Uterus (tissue), 2 donors: ENCODE data around the gene PRR3.

Source experiments
- POLR2A ChIP-seq, 2 donors: fragments of 450-650 bp; IDR thresholded peaks; one replicate each; pipeline ENCODE4 v1.6.1; 2016; ENCODE audit warnings: antibody characterized with exemption in 2 of 2, mild to moderate bottlenecking in 1 of 2, moderate library complexity in 1 of 2
- TF ChIP-seq, protein P1 (sequence below), 4 experiments: fragments of 200-600 bp in 2 of 4; fragments of 450-650 bp in 2 of 4; sonication (generic) in 2 of 4; IDR thresholded peaks; one replicate each; pipeline ENCODE4 v1.5.1; 2016 to 2019; ENCODE audit warnings: antibody characterized with exemption in 4 of 4, mild to moderate bottlenecking in 2 of 4, moderate library complexity in 1 of 4

- no peak for TF ChIP-seq POLR2A (IDR thresholded peaks at IDR 0.05)
- TF ChIP-seq, protein P1, sequence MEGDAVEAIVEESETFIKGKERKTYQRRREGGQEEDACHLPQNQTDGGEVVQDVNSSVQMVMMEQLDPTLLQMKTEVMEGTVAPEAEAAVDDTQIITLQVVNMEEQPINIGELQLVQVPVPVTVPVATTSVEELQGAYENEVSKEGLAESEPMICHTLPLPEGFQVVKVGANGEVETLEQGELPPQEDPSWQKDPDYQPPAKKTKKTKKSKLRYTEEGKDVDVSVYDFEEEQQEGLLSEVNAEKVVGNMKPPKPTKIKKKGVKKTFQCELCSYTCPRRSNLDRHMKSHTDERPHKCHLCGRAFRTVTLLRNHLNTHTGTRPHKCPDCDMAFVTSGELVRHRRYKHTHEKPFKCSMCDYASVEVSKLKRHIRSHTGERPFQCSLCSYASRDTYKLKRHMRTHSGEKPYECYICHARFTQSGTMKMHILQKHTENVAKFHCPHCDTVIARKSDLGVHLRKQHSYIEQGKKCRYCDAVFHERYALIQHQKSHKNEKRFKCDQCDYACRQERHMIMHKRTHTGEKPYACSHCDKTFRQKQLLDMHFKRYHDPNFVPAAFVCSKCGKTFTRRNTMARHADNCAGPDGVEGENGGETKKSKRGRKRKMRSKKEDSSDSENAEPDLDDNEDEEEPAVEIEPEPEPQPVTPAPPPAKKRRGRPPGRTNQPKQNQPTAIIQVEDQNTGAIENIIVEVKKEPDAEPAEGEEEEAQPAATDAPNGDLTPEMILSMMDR (IDR thresholded peaks at IDR 0.05), result no peak
Observed at GRCh38 chr6:30571762-30572082, 14.6 kb downstream of the PRR3 start.
